D721Med (cell line): Measurements from ENCODE around the gene LPCAT1.
"Not testable (repeated sequence)": the region's sequence is repeated elsewhere in the genome, so short reads cannot be mapped to it uniquely, and the experiment has no call there.

ENCODE experiments used
- DNase-seq: peaks from one replicate; pipeline ENCODE4 v3.0.0; 2011; ENCODE audit warnings: low spot score; ENCODE audit not compliant: insufficient read length
- FAIRE-seq: peaks from 2 replicates; lab custom pipeline; 2011; peaks lifted over from hg19 to GRCh38; lab: Jason Lieb, UNC
- CTCF ChIP-seq: IDR thresholded peaks from 2 replicates; pipeline ENCODE4 v1.5.1; 2012; ENCODE audit warnings: mild to moderate bottlenecking, control low read depth; ENCODE audit not compliant: insufficient read depth; ENCODE audit errors: missing control alignments

LPCAT1 gene

GRCh38 chr5:1478271-1479035, 45.3 kb downstream of the LPCAT1 start:
- no peak for TF ChIP-seq CTCF
- DNase-seq (no peak), FAIRE-seq (no peak)

- FAIRE-seq (no peak), DNase-seq (no peak)
- TF ChIP-seq CTCF: no peak
Measured at GRCh38 chr5:1477341-1477740, 46.4 kb downstream of the LPCAT1 start.

GRCh38 chr5:1476967-1477310, 46.8 kb downstream of the LPCAT1 start:
- TF ChIP-seq CTCF: no peak
- DNase-seq: no peak
- no peak for FAIRE-seq

GRCh38 chr5:1476181-1476966, 47.4 kb downstream of the LPCAT1 start:
- no peak for DNase-seq
- TF ChIP-seq CTCF: no peak
- FAIRE-seq: no peak

DNA sequence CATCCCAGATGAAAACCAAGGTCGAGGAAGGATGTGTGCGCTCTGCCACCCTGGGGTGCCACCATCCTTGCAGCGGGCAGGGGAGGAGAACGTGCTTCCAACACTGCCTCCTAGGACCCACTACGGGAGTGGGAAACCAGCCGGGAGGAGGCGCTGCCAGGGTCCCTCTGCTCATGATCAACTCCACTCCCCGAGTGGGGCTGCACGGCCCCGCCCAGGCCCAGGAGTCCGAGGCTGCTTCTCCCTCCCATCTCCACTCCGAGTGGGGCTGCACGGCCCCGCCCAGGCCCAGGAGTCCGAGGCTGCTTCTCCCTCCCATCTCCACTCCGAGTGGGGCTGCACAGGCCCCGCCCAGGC, 48.2 kb downstream of the LPCAT1 start:
- not testable (repeated sequence) for DNase-seq, FAIRE-seq

- no peak for DNase-seq
- FAIRE-seq: no peak
- no peak for TF ChIP-seq CTCF
Measured at GRCh38 chr5:1474866-1475543, 48.8 kb downstream of the LPCAT1 start.

DNA sequence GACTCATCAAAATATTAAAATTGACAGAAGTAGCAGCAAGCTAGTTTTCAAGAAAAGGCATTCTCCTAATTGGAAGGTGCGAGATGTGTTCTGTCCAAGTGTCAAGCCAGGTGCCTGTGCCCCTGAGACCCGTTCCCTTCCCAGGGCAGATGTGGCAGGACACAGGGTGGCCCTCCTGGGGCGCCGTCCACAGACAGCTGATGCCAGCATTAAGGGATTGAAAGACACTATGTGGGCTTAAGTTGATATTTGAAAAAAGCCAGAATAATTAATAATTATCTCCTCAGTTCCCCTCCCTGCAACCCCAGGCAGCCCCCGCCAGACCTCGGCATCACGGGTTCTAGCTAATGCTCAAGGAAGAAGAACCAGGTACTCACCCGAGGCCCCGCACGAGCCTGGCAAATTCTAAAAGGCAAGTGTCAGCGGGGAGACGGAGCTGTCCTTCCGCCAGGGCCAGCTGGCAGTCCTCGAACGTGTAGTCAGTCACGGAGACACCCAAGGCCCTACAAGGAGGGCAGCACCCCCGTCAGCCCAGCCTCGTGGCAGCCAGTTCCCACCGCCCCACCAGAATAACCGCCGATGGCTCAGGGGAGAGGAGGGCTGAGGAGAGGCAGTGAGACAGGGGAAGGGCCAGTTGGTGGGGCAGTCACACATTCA, 49.4 kb downstream of the LPCAT1 start:
- DNase-seq (no peak), FAIRE-seq (no peak)
- TF ChIP-seq CTCF: no peak
